GM21529 (cell line): ENCODE results near the gene OR6C4.
"Not testable (repeated sequence)": the region's sequence is repeated elsewhere in the genome, so short reads cannot be mapped to it uniquely, and the experiment has no call there.

Source experiments
- ATAC-seq: cut with Tn5 transposase; IDR thresholded peaks from one replicate; pipeline ENCODE4 v1.9.1; 2021; ENCODE audit not compliant: unreplicated experiment

The OR6C4 gene

GRCh38 chr12:55549302-55549701 is at the start of gene OR6C4:
TSS of gene OR6C4 (plus strand) at chr12:55549602. CDS start at chr12:55551227, 1,625 bp downstream.
- no peak for ATAC-seq

GRCh38 chr12:55499810-55500252 is 49.6 kb upstream of the OR6C4 start:
- ATAC-seq, result no peak

- ATAC-seq, result no peak
Measured at GRCh38 chr12:55501601-55502000, 47.8 kb upstream of the OR6C4 start.

GRCh38 chr12:55515696-55516095 is 33.7 kb upstream of the OR6C4 start:
- ATAC-seq, result no peak

- no peak for ATAC-seq
Measured at GRCh38 chr12:55516391-55516790, 33.0 kb upstream of the OR6C4 start.

GRCh38 chr12:55548235-55548634 is 1.2 kb upstream of the OR6C4 start:
- not testable (repeated sequence) for ATAC-seq

- no peak for ATAC-seq
Measured at GRCh38 chr12:55548756-55549155, 646 bp upstream of the OR6C4 start.

- ATAC-seq, result no peak
Measured at GRCh38 chr12:55554296-55554695, 4.9 kb downstream of the OR6C4 start.

GRCh38 chr12:55570060-55570459 is 20.7 kb downstream of the OR6C4 start:
- ATAC-seq, result not testable (repeated sequence)

GRCh38 chr12:55570689-55571088 is 21.3 kb downstream of the OR6C4 start:
- ATAC-seq, result not testable (repeated sequence)

- ATAC-seq, result no peak
Measured at GRCh38 chr12:55572168-55572567, 22.8 kb downstream of the OR6C4 start, which contains the start of gene OR2AP1. TSS of gene OR2AP1 (plus strand) at chr12:55572468. CDS start at chr12:55574415, 1,947 bp downstream.

- ATAC-seq, result no peak
Measured at GRCh38 chr12:55582066-55582465, 32.7 kb downstream of the OR6C4 start.

GRCh38 chr12:55585817-55586216 is 36.4 kb downstream of the OR6C4 start:
- no peak for ATAC-seq

GRCh38 chr12:55590152-55590551 is 40.8 kb downstream of the OR6C4 start:
- not testable (repeated sequence) for ATAC-seq
